ENCODE data around the gene SLC46A1. TPM values are rescaled to one million over a fixed set of nuclear protein-coding genes. Genes with fewer than 3 reads are reported as not detected.

SLC46A1 gene
- total and polyA plus RNA-seq, 10 of the 15 experiments (the other 5 are each of a cell fraction or from before 2014, with no cell fraction given): 1.7 to 6.9 (median 4.0) TPM

GRCh38 chr17:28415886-28416285, 9.9 kb upstream of the SLC46A1 start:
- Histone ChIP-seq H3K27ac (ENCODE audit: control insufficient read depth, insufficient read depth) (no peak overlapping the region), H3K4me2 (ENCODE audit: control insufficient read depth, insufficient read depth) (no peak overlapping the region), H3K9ac (ENCODE audit: control insufficient read depth, insufficient read depth, low read length) (no peak overlapping the region), H3K27me3 (replicated peaks in 1 of 2; ENCODE audit: control insufficient read depth in 2 of 2, insufficient read depth in 2 of 2, low read length in 1 of 2) (no peaks in the 10 kb centered on the region), H3K4me1 (ENCODE audit: control insufficient read depth, insufficient read depth, low read length) (no peaks in the 10 kb centered on the region), H2AFZ (ENCODE audit: control insufficient read depth, low read depth, low read length) (no peak overlapping the region), H3K36me3 (ENCODE audit: control insufficient read depth in 2 of 2, insufficient read depth in 2 of 2, low read length in 1 of 2) (no peaks in the 10 kb centered on the region), H4K20me1 (ENCODE audit: control insufficient read depth, insufficient read depth) (no peaks in the 10 kb centered on the region), H3K4me3 (no peak overlapping the region), H3K79me2 (ENCODE audit: control insufficient read depth, insufficient read depth, low read length) (no peaks in the 10 kb centered on the region), H3K9me3 (replicated peaks; ENCODE audit: control insufficient read depth, insufficient read depth, low read length) (no peaks in the 10 kb centered on the region)
- POLR2A ChIA-PET: interaction anchor here (1.2 kb wide), 1 partner anchor 80 kb away, joined by 4 read pairs; the partner anchor contains the start of gene TNFAIP1
- ATAC-seq (no peak), DNase-seq (ENCODE audit: low read depth, low spot score) (no peak), FAIRE-seq (no peak)
- 51% methylated on average over 3 of the region's 3 CpGs for WGBS (ENCODE audit: insufficient coverage, insufficient replicate concordance, low lambda C conversion rate, missing lambda C conversion rate)
- no TSS peak for BruUV-seq (replicated peaks)
- intact Hi-C loops (cut with micrococcal nuclease; ENCODE audit: unreplicated experiment) (loop anchor here (5.0 kb wide), 1 partner anchor 126 kb away; no protein-coding TSS in a partner anchor), in situ Hi-C loops (cut with MboI) (no loop called here)
- RAD21 ChIA-PET (ENCODE audit: unreplicated experiment): interaction anchor here (0.7 kb wide), 2 partner anchors 16 to 54 kb away, joined by 3 to 4 read pairs; no protein-coding TSS in a partner anchor
- SMC1A ChIA-PET (ENCODE audit: uncharacterized antibody, unreplicated experiment): interaction anchor here (1.6 kb wide), 1 partner anchor 185 kb away, joined by 3 read pairs; no protein-coding TSS in a partner anchor
- CTCF ChIA-PET: interaction anchor here (0.6 to 5.0 kb wide), 28 partner anchors 8 to 609 kb away, joined by 3 to 41 read pairs (median 5); partner anchors contain the start of genes IFT20, POLDIP2, SARM1 and SLC46A1
- TF ChIP-seq MYB (IDR thresholded peaks at IDR 0.05; ENCODE audit: borderline replicate concordance, low read depth, low read length) (no peak), CBX5 (IDR thresholded peaks at IDR 0.05; ENCODE audit: low read depth) (no peak), DPF2 (IDR thresholded peaks at IDR 0.05) (no peak), FOXK2 (IDR thresholded peaks at IDR 0.05) (no peak), E4F1 (IDR thresholded peaks at IDR 0.05; ENCODE audit: borderline replicate concordance, partially characterized antibody) (no peak), ZNF622 (IDR thresholded peaks at IDR 0.05) (no peak), CTCF (IDR thresholded peaks at IDR 0.05 in 2 of 3, conservative IDR thresholded peaks at IDR 0.05 in 1 of 3; ENCODE audit: control insufficient read depth in 2 of 3, extremely low read depth in 1 of 3, insufficient read depth in 1 of 3, low read depth in 3 of 3, low read length in 3 of 3) (no peak), BHLHE40 (IDR thresholded peaks at IDR 0.05; ENCODE audit: borderline replicate concordance in 1 of 2, low read depth in 2 of 2, low read length in 1 of 2) (no peak), ZNF384 (IDR thresholded peaks at IDR 0.05; ENCODE audit: borderline replicate concordance, low read depth, low read length) (no peak), EED (IDR thresholded peaks at IDR 0.05; ENCODE audit: low read depth) (no peak), SPI1 (IDR thresholded peaks at IDR 0.05; ENCODE audit: borderline replicate concordance, insufficient read depth, low read depth, low read length) (no peak), EZH2 (IDR thresholded peaks at IDR 0.05; ENCODE audit: borderline replicate concordance, control insufficient read depth, low read depth, low read length) (no peak)
- TF ChIP-seq, protein P1, sequence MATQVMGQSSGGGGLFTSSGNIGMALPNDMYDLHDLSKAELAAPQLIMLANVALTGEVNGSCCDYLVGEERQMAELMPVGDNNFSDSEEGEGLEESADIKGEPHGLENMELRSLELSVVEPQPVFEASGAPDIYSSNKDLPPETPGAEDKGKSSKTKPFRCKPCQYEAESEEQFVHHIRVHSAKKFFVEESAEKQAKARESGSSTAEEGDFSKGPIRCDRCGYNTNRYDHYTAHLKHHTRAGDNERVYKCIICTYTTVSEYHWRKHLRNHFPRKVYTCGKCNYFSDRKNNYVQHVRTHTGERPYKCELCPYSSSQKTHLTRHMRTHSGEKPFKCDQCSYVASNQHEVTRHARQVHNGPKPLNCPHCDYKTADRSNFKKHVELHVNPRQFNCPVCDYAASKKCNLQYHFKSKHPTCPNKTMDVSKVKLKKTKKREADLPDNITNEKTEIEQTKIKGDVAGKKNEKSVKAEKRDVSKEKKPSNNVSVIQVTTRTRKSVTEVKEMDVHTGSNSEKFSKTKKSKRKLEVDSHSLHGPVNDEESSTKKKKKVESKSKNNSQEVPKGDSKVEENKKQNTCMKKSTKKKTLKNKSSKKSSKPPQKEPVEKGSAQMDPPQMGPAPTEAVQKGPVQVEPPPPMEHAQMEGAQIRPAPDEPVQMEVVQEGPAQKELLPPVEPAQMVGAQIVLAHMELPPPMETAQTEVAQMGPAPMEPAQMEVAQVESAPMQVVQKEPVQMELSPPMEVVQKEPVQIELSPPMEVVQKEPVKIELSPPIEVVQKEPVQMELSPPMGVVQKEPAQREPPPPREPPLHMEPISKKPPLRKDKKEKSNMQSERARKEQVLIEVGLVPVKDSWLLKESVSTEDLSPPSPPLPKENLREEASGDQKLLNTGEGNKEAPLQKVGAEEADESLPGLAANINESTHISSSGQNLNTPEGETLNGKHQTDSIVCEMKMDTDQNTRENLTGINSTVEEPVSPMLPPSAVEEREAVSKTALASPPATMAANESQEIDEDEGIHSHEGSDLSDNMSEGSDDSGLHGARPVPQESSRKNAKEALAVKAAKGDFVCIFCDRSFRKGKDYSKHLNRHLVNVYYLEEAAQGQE (IDR thresholded peaks at IDR 0.05; ENCODE audit: low read depth, low read length): no peak
